Tibial artery (tissue), 4 donors: ENCODE measurements around the gene COL25A1.

Experiments used
- DNase-seq, 2 donors: peaks; one replicate each; pipeline ENCODE4 v3.0.0-alpha.2; 2019
- H3K27ac ChIP-seq, 2 donors: fragments of 200-600 bp; sonication (generic) in 1 of 2; 1 replicate in 1 of 2; 2 replicates in 1 of 2; pipeline ENCODE4 v1.5.1; 2018 to 2019; ENCODE audit warnings: mild to moderate bottlenecking in 1 of 2
- H3K27me3 ChIP-seq, 2 donors: fragments of 200-600 bp; sonication (generic) in 1 of 2; one replicate each; pipeline versions ENCODE4 v1.5.1 to v1.6.0; 2016 to 2019
- H3K36me3 ChIP-seq, 3 donors: fragments of 200-600 bp; sonication (generic) in 2 of 3; one replicate each; pipeline ENCODE4 v1.5.1; 2016 to 2019; ENCODE audit warnings: mild to moderate bottlenecking in 2 of 3
- H3K4me1 ChIP-seq, 4 donors: fragments of 200-600 bp; sonication (generic) in 2 of 4; 1 replicate in 3 of 4; 2 replicates in 1 of 4; pipeline ENCODE4 v1.5.1; 2016 to 2019
- H3K4me3 ChIP-seq, 2 donors: fragments of 200-600 bp; sonication (generic) in 1 of 2; 1 replicate in 1 of 2; 2 replicates in 1 of 2; pipeline ENCODE4 v1.5.1; 2018 to 2019; ENCODE audit warnings: mild to moderate bottlenecking in 2 of 2
- H3K9me3 ChIP-seq, 3 donors: fragments of 200-600 bp; sonication (generic) in 1 of 3; one replicate each; pipeline ENCODE4 v1.5.1; 2016 to 2019
- CTCF ChIP-seq, 2 experiments: fragments of 200-600 bp in 1 of 2; fragments of 450-650 bp in 1 of 2; IDR thresholded peaks; one replicate each; pipeline ENCODE4 v1.5.1; 2017 to 2019; ENCODE audit warnings: antibody characterized with exemption in 2 of 2, mild to moderate bottlenecking in 1 of 2, moderate library complexity in 1 of 2
- intact Hi-C: fragments of 100-400 bp; cut with DNase I; formaldehyde crosslinking; loops from one replicate; pipeline ENCODE4 v1.15.0; 2023; ENCODE audit warnings: low total_unique reads

Gene COL25A1

GRCh38 chr4:108931926-108932325 lies 370.5 kb downstream of the COL25A1 start:
- Histone ChIP-seq H3K4me1 (no peaks in the 10 kb centered on the region), H3K9me3 (no peaks in the 10 kb centered on the region), H3K27ac (no peak overlapping the region), H3K4me3 (no peak overlapping the region), H3K27me3 (no peaks in the 10 kb centered on the region), H3K36me3 (no peaks in the 10 kb centered on the region)
- no peak for DNase-seq
- no peak for TF ChIP-seq CTCF (IDR thresholded peaks at IDR 0.05)
- intact Hi-C loops, result no loop called here

GRCh38 chr4:108930186-108930585 lies 372.3 kb downstream of the COL25A1 start:
- no peak for DNase-seq
- H3K4me3 ChIP-seq, result no peak overlapping the region
- TF ChIP-seq CTCF (IDR thresholded peaks at IDR 0.05), result no peak
- no peaks in the 10 kb centered on the region for H3K4me1 ChIP-seq
- no peak overlapping the region for H3K27ac ChIP-seq
- H3K9me3 ChIP-seq, result no peaks in the 10 kb centered on the region
- H3K27me3 ChIP-seq, result no peaks in the 10 kb centered on the region
- H3K36me3 ChIP-seq, result no peaks in the 10 kb centered on the region
- intact Hi-C loops, result no loop called here

GRCh38 chr4:108926781-108927180 lies 375.7 kb downstream of the COL25A1 start:
- Histone ChIP-seq H3K4me3 (no peak overlapping the region), H3K27me3 (no peaks in the 10 kb centered on the region), H3K27ac (no peak overlapping the region), H3K4me1 (no peaks in the 10 kb centered on the region), H3K9me3 (no peaks in the 10 kb centered on the region), H3K36me3 (no peaks in the 10 kb centered on the region)
- no peak for TF ChIP-seq CTCF (IDR thresholded peaks at IDR 0.05)
- intact Hi-C loops, result no loop called here
- no peak for DNase-seq

- no peak for DNase-seq
- no peak overlapping the region for H3K4me3 ChIP-seq
- H3K27me3 ChIP-seq, result no peaks in the 10 kb centered on the region
- H3K27ac ChIP-seq, result no peak overlapping the region
- H3K4me1 ChIP-seq, result no peaks in the 10 kb centered on the region
- H3K9me3 ChIP-seq, result no peaks in the 10 kb centered on the region
- intact Hi-C loops, result no loop called here
- no peak for TF ChIP-seq CTCF (IDR thresholded peaks at IDR 0.05)
- H3K36me3 ChIP-seq, result no peaks in the 10 kb centered on the region
These were observed 376.4 kb downstream of the COL25A1 start for GRCh38 chr4:108926061-108926460.

GRCh38 chr4:108922191-108922590 lies 380.3 kb downstream of the COL25A1 start:
- Histone ChIP-seq H3K27me3 (no peaks in the 10 kb centered on the region), H3K27ac (no peak overlapping the region), H3K36me3 (no peaks in the 10 kb centered on the region), H3K9me3 (no peaks in the 10 kb centered on the region), H3K4me1 (no peaks in the 10 kb centered on the region), H3K4me3 (no peak overlapping the region)
- no peak for DNase-seq
- intact Hi-C loops, result no loop called here
- no peak for TF ChIP-seq CTCF (IDR thresholded peaks at IDR 0.05)

- H3K27me3 ChIP-seq, result no peaks in the 10 kb centered on the region
- TF ChIP-seq CTCF (IDR thresholded peaks at IDR 0.05), result no peak
- intact Hi-C loops, result no loop called here
These were observed 381.9 kb downstream of the COL25A1 start for GRCh38 chr4:108920395-108921087.

More at GRCh38 chr4:108920395-108921087, 381.9 kb downstream of the COL25A1 start:
- no peak overlapping the region for H3K27ac ChIP-seq
- H3K9me3 ChIP-seq, result no peaks in the 10 kb centered on the region
- no peak overlapping the region for H3K4me3 ChIP-seq
- no peaks in the 10 kb centered on the region for H3K36me3 ChIP-seq
- DNase-seq, result no peak
- no peaks in the 10 kb centered on the region for H3K4me1 ChIP-seq
